ENCODE data around the gene MAML2.

Gene MAML2

GRCh38 chr11:96314326-96315020 is 28.5 kb downstream of the MAML2 start:
- Histone ChIP-seq H3K9me3 (ENCODE audit: insufficient read depth, low read depth, low read length) (no peaks in the 10 kb centered on the region), H3K9ac (ENCODE audit: low read depth, low read length) (no peak overlapping the region), H3K27ac (ENCODE audit: low read length) (no peak overlapping the region), H3K27me3 (ENCODE audit: insufficient read depth, low read length) (no peaks in the 10 kb centered on the region), H3K4me3 (ENCODE audit: low read length) (no peak overlapping the region), H3K36me3 (ENCODE audit: insufficient read depth, low read depth, low read length) (no peaks in the 10 kb centered on the region), H3K4me1 (ENCODE audit: insufficient read depth, low read length) (peaks cover 26% of the 10 kb centered on the region)

GRCh38 chr11:96313163-96313562 is 29.8 kb downstream of the MAML2 start:
- peaks cover 39% of the 10 kb centered on the region for H3K4me1 ChIP-seq (ENCODE audit: insufficient read depth, low read length)
- H3K4me3 ChIP-seq (ENCODE audit: low read length) = no peak overlapping the region
- no peaks in the 10 kb centered on the region for H3K27me3 ChIP-seq (ENCODE audit: insufficient read depth, low read length)
- no peak overlapping the region for H3K27ac ChIP-seq (ENCODE audit: low read length)
- no peaks in the 10 kb centered on the region for H3K9me3 ChIP-seq (ENCODE audit: insufficient read depth, low read depth, low read length)
- H3K36me3 ChIP-seq (ENCODE audit: insufficient read depth, low read depth, low read length) = no peaks in the 10 kb centered on the region
- H3K9ac ChIP-seq (ENCODE audit: low read depth, low read length) = no peak overlapping the region

GRCh38 chr11:96311120-96311568 is 31.9 kb downstream of the MAML2 start:
- no peaks in the 10 kb centered on the region for H3K27me3 ChIP-seq (ENCODE audit: insufficient read depth, low read length)
- H3K9ac ChIP-seq (ENCODE audit: low read depth, low read length) = no peak overlapping the region
- H3K4me1 ChIP-seq (ENCODE audit: insufficient read depth, low read length) = peaks cover 45% of the 10 kb centered on the region
- H3K36me3 ChIP-seq (ENCODE audit: insufficient read depth, low read depth, low read length) = no peaks in the 10 kb centered on the region
- H3K4me3 ChIP-seq (ENCODE audit: low read length) = no peak overlapping the region
- H3K27ac ChIP-seq (ENCODE audit: low read length) = no peak overlapping the region
- no peaks in the 10 kb centered on the region for H3K9me3 ChIP-seq (ENCODE audit: insufficient read depth, low read depth, low read length)

GRCh38 chr11:96310236-96310635 is 32.8 kb downstream of the MAML2 start:
- H3K36me3 ChIP-seq (ENCODE audit: insufficient read depth, low read depth, low read length) = no peaks in the 10 kb centered on the region
- no peak overlapping the region for H3K4me3 ChIP-seq (ENCODE audit: low read length)
- no peaks in the 10 kb centered on the region for H3K9me3 ChIP-seq (ENCODE audit: insufficient read depth, low read depth, low read length)
- no peaks in the 10 kb centered on the region for H3K27me3 ChIP-seq (ENCODE audit: insufficient read depth, low read length)
- H3K27ac ChIP-seq (ENCODE audit: low read length) = no peak overlapping the region
- H3K9ac ChIP-seq (ENCODE audit: low read depth, low read length) = no peak overlapping the region
- peaks cover 46% of the 10 kb centered on the region for H3K4me1 ChIP-seq (ENCODE audit: insufficient read depth, low read length)

GRCh38 chr11:96309643-96310017 is 33.4 kb downstream of the MAML2 start:
- no peak overlapping the region for H3K4me3 ChIP-seq (ENCODE audit: low read length)
- no peaks in the 10 kb centered on the region for H3K36me3 ChIP-seq (ENCODE audit: insufficient read depth, low read depth, low read length)
- no peak overlapping the region for H3K27ac ChIP-seq (ENCODE audit: low read length)
- no peak overlapping the region for H3K9ac ChIP-seq (ENCODE audit: low read depth, low read length)
- H3K9me3 ChIP-seq (ENCODE audit: insufficient read depth, low read depth, low read length) = no peaks in the 10 kb centered on the region
- peaks cover 44% of the 10 kb centered on the region for H3K4me1 ChIP-seq (ENCODE audit: insufficient read depth, low read length)
- no peaks in the 10 kb centered on the region for H3K27me3 ChIP-seq (ENCODE audit: insufficient read depth, low read length)

- Histone ChIP-seq H3K4me3 (ENCODE audit: low read length) (no peak overlapping the region), H3K9me3 (ENCODE audit: insufficient read depth, low read depth, low read length) (no peaks in the 10 kb centered on the region)
These were observed 33.9 kb downstream of the MAML2 start for GRCh38 chr11:96309016-96309642.

GRCh38 chr11:96307776-96308140 is 35.2 kb downstream of the MAML2 start:
- no peaks in the 10 kb centered on the region for H3K27me3 ChIP-seq (ENCODE audit: insufficient read depth, low read length)
- H3K9ac ChIP-seq (ENCODE audit: low read depth, low read length) = peak overlapping the region; percentile 41; the same call in 1 of the 2 replicates
- no peak overlapping the region for H3K27ac ChIP-seq (ENCODE audit: low read length)
- H3K4me1 ChIP-seq (ENCODE audit: insufficient read depth, low read length) = peaks cover 34% of the 10 kb centered on the region
- no peak overlapping the region for H3K4me3 ChIP-seq (ENCODE audit: low read length)
- no peaks in the 10 kb centered on the region for H3K9me3 ChIP-seq (ENCODE audit: insufficient read depth, low read depth, low read length)
- no peaks in the 10 kb centered on the region for H3K36me3 ChIP-seq (ENCODE audit: insufficient read depth, low read depth, low read length)

More at GRCh38 chr11:96309016-96309642, 33.9 kb downstream of the MAML2 start:
- H3K36me3 ChIP-seq (ENCODE audit: insufficient read depth, low read depth, low read length) = no peaks in the 10 kb centered on the region
- H3K27ac ChIP-seq (ENCODE audit: low read length) = no peak overlapping the region
- H3K27me3 ChIP-seq (ENCODE audit: insufficient read depth, low read length) = no peaks in the 10 kb centered on the region
- peaks cover 43% of the 10 kb centered on the region for H3K4me1 ChIP-seq (ENCODE audit: insufficient read depth, low read length)
- no peak overlapping the region for H3K9ac ChIP-seq (ENCODE audit: low read depth, low read length)

- H3K4me1 ChIP-seq (ENCODE audit: insufficient read depth, low read length) = peaks cover 34% of the 10 kb centered on the region
- H3K4me3 ChIP-seq (ENCODE audit: low read length) = peak overlapping the region; percentile 38; the same call in 1 of the 2 replicates
- peak overlapping the region; percentile 41 for H3K9ac ChIP-seq (ENCODE audit: low read depth, low read length)
- H3K27ac ChIP-seq (ENCODE audit: low read length) = no peak overlapping the region
- no peaks in the 10 kb centered on the region for H3K27me3 ChIP-seq (ENCODE audit: insufficient read depth, low read length)
- no peaks in the 10 kb centered on the region for H3K36me3 ChIP-seq (ENCODE audit: insufficient read depth, low read depth, low read length)
- H3K9me3 ChIP-seq (ENCODE audit: insufficient read depth, low read depth, low read length) = no peaks in the 10 kb centered on the region
These were observed 35.8 kb downstream of the MAML2 start for GRCh38 chr11:96306933-96307775.

GRCh38 chr11:96306600-96306932 is 36.4 kb downstream of the MAML2 start:
- Histone ChIP-seq H3K9ac (ENCODE audit: low read depth, low read length) (peak overlapping the region; percentile 41), H3K4me1 (ENCODE audit: insufficient read depth, low read length) (peaks cover 34% of the 10 kb centered on the region), H3K27ac (ENCODE audit: low read length) (no peak overlapping the region)

GRCh38 chr11:96306071-96306470 is 36.9 kb downstream of the MAML2 start:
- no peaks in the 10 kb centered on the region for H3K36me3 ChIP-seq (ENCODE audit: insufficient read depth, low read depth, low read length)
- H3K9ac ChIP-seq (ENCODE audit: low read depth, low read length) = peak overlapping the region; percentile 41; the same call in 1 of the 2 replicates
- no peak overlapping the region for H3K27ac ChIP-seq (ENCODE audit: low read length)
- peaks cover 34% of the 10 kb centered on the region for H3K4me1 ChIP-seq (ENCODE audit: insufficient read depth, low read length)
- H3K4me3 ChIP-seq (ENCODE audit: low read length) = no peak overlapping the region
- H3K27me3 ChIP-seq (ENCODE audit: insufficient read depth, low read length) = no peaks in the 10 kb centered on the region
- no peaks in the 10 kb centered on the region for H3K9me3 ChIP-seq (ENCODE audit: insufficient read depth, low read depth, low read length)

More at GRCh38 chr11:96306600-96306932, 36.4 kb downstream of the MAML2 start:
- H3K27me3 ChIP-seq (ENCODE audit: insufficient read depth, low read length) = no peaks in the 10 kb centered on the region
- peak overlapping the region; percentile 38; the same call in 1 of the 2 replicates for H3K4me3 ChIP-seq (ENCODE audit: low read length)
- H3K36me3 ChIP-seq (ENCODE audit: insufficient read depth, low read depth, low read length) = no peaks in the 10 kb centered on the region
- H3K9me3 ChIP-seq (ENCODE audit: insufficient read depth, low read depth, low read length) = no peaks in the 10 kb centered on the region

- Histone ChIP-seq H3K27me3 (ENCODE audit: insufficient read depth, low read length) (no peaks in the 10 kb centered on the region), H3K4me3 (ENCODE audit: low read length) (no peak overlapping the region), H3K27ac (ENCODE audit: low read length) (no peak overlapping the region), H3K9me3 (ENCODE audit: insufficient read depth, low read depth, low read length) (no peaks in the 10 kb centered on the region), H3K9ac (ENCODE audit: low read depth, low read length) (no peak overlapping the region), H3K36me3 (ENCODE audit: insufficient read depth, low read depth, low read length) (no peaks in the 10 kb centered on the region), H3K4me1 (ENCODE audit: insufficient read depth, low read length) (peaks cover 32% of the 10 kb centered on the region)
These were observed 39.0 kb downstream of the MAML2 start for GRCh38 chr11:96303980-96304379.

All from iPS-20b (cell line).